Effector memory CD8-positive, alpha-beta T cell (primary cell): ENCODE measurements around the gene SDF4.

Experiments used
- ATAC-seq: fragments of 150-1000 bp; cut with Tn5 transposase; replicated peaks from 2 replicates; pipeline ENCODE4 v1.10.0; 2021; ENCODE audit warnings: mild to moderate bottlenecking, moderate library complexity
- DNase-seq, 3 experiments: peaks; one replicate each; pipeline ENCODE4 v3.0.0; 2021
- H3K27ac Mint-ChIP-seq, 2 donors: one replicate each; pipeline ENCODE4 v1.8.0; 2022; ENCODE audit warnings: mild to moderate bottlenecking in 2 of 2, mixed read lengths in 2 of 2, moderate library complexity in 2 of 2
- H3K27me3 Mint-ChIP-seq, 2 donors: one replicate each; pipeline ENCODE4 v1.8.0; 2022; ENCODE audit warnings: mixed read lengths in 2 of 2
- H3K36me3 Mint-ChIP-seq: one replicate; pipeline ENCODE4 v1.8.0; 2022; ENCODE audit warnings: mild to moderate bottlenecking, moderate library complexity, mixed read lengths; ENCODE audit not compliant: insufficient read depth
- H3K4me1 Mint-ChIP-seq, 2 donors: one replicate each; pipeline ENCODE4 v1.8.0; 2022; ENCODE audit warnings: low read depth in 2 of 2, mixed read lengths in 2 of 2
- H3K4me3 Mint-ChIP-seq, 2 donors: one replicate each; pipeline ENCODE4 v1.8.0; 2022; ENCODE audit warnings: mild to moderate bottlenecking in 2 of 2, mixed read lengths in 2 of 2, moderate library complexity in 2 of 2
- H3K9me3 Mint-ChIP-seq, 2 donors: one replicate each; pipeline ENCODE4 v1.8.0; 2022; ENCODE audit warnings: mixed read lengths in 2 of 2

The SDF4 gene

GRCh38 chr1:1242461-1243265 is 10.9 kb upstream of the SDF4 start:
- H3K4me1 Mint-ChIP-seq: no peaks in the 10 kb centered on the region
- H3K4me3 Mint-ChIP-seq: no peak overlapping the region
- no peak for DNase-seq
- H3K36me3 Mint-ChIP-seq: no peaks in the 10 kb centered on the region
- H3K27ac Mint-ChIP-seq: no peak overlapping the region
- H3K27me3 Mint-ChIP-seq: no peaks in the 10 kb centered on the region
- H3K9me3 Mint-ChIP-seq: no peaks in the 10 kb centered on the region
- no peak for ATAC-seq

- no peaks in the 10 kb centered on the region for H3K9me3 Mint-ChIP-seq
- no peaks in the 10 kb centered on the region for H3K4me1 Mint-ChIP-seq
- no peaks in the 10 kb centered on the region for H3K27me3 Mint-ChIP-seq
- DNase-seq (no peak), ATAC-seq (no peak)
- no peak overlapping the region for H3K4me3 Mint-ChIP-seq
- no peak overlapping the region for H3K27ac Mint-ChIP-seq
- no peaks in the 10 kb centered on the region for H3K36me3 Mint-ChIP-seq
Observed at GRCh38 chr1:1241588-1242219, 9.9 kb upstream of the SDF4 start.

- H3K36me3 Mint-ChIP-seq: no peaks in the 10 kb centered on the region
- DNase-seq (no peak), ATAC-seq (no peak)
- no peak overlapping the region for H3K4me3 Mint-ChIP-seq
- H3K9me3 Mint-ChIP-seq: no peaks in the 10 kb centered on the region
- H3K27me3 Mint-ChIP-seq: no peaks in the 10 kb centered on the region
- H3K4me1 Mint-ChIP-seq: no peaks in the 10 kb centered on the region
- no peak overlapping the region for H3K27ac Mint-ChIP-seq
Observed at GRCh38 chr1:1240822-1241587, 9.2 kb upstream of the SDF4 start.

- DNase-seq: no peak
- Mint-ChIP-seq H3K27me3 (no peaks in the 10 kb centered on the region), H3K4me1 (no peaks in the 10 kb centered on the region), H3K36me3 (no peaks in the 10 kb centered on the region), H3K4me3 (no peak overlapping the region), H3K27ac (no peak overlapping the region), H3K9me3 (no peaks in the 10 kb centered on the region)
- no peak for ATAC-seq
Observed at GRCh38 chr1:1240348-1240732, 8.5 kb upstream of the SDF4 start.

DNA sequence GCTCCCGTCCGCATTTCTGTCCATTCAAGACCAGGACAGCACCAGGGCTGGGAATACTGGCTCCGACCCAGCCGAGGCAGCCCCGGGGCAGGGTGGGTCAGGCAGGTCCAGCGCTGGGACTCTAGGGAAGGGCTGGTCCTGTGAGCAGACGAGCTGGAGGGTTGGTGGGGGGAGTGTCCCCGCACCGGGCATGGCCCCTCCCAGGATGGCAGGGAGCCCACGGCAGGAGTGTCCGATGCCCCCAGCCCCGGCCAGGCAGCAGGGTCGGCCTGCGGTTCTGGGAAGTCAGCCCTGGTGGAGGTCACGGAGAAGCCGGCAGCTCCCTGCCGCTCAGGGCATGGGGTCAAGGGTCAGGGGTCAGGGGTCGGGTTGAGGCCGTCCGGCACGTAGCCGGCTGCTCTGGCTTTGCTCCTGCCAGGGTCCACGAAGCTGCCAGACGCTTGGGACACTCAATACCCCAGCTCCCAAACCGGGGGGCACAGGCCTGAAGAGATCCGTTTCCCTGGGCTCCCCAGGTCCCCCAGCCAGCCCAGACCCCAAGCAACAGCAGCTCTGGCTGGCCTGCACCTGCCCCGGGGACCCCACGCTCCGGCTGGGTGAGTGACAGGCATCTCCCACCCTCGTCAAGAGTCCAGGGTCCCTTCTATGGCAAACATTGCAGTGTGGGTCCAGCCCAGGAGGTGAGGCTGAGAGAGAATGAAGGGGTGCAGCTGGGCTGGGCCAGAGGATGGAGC is 8.0 kb upstream of the SDF4 start:
- ATAC-seq (no peak), DNase-seq (no peak)
- Mint-ChIP-seq H3K4me1 (no peaks in the 10 kb centered on the region), H3K27ac (no peak overlapping the region), H3K4me3 (no peak overlapping the region), H3K27me3 (no peaks in the 10 kb centered on the region), H3K9me3 (no peaks in the 10 kb centered on the region), H3K36me3 (no peaks in the 10 kb centered on the region)

- peaks cover 4% of the 10 kb centered on the region in 2 donors for H3K4me1 Mint-ChIP-seq
- peaks cover under 1% of the 10 kb centered on the region for H3K36me3 Mint-ChIP-seq
- no peak overlapping the region for H3K4me3 Mint-ChIP-seq
- no peaks in the 10 kb centered on the region for H3K9me3 Mint-ChIP-seq
- H3K27me3 Mint-ChIP-seq: no peaks in the 10 kb centered on the region
- H3K27ac Mint-ChIP-seq: no peak overlapping the region
- ATAC-seq: no peak
- DNase-seq: no peak
Observed at GRCh38 chr1:1239227-1239613, 7.4 kb upstream of the SDF4 start.

DNA sequence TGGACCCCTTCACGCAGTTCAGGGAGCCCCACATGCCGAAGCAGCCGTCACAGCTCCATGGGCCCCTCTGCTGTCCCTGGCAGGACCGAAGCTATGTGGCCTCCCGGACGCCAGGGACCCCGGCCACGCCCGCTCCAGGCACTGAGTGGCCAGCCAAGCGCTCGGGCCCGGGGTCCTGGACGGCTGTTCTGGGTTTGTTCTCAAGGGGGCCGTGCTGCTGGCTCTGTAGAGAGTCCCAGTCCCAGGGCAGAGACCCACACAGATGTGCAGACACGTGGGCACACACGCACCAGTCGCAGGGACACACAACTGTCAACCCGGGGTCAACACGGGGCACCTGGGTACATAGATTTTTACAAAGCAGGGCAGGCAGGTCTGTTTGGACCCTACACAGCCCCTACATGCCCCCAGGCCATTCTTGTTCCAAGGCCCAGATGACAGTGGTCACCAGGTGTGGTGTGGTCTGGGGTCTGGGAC is 6.9 kb upstream of the SDF4 start:
- peaks cover 7% of the 10 kb centered on the region in 2 donors for H3K4me1 Mint-ChIP-seq
- no peak for ATAC-seq
- H3K27me3 Mint-ChIP-seq: no peaks in the 10 kb centered on the region
- H3K4me3 Mint-ChIP-seq: no peak overlapping the region
- no peak for DNase-seq
- no peak overlapping the region for H3K27ac Mint-ChIP-seq
- peaks cover 3% of the 10 kb centered on the region for H3K36me3 Mint-ChIP-seq
- H3K9me3 Mint-ChIP-seq: no peaks in the 10 kb centered on the region

DNA sequence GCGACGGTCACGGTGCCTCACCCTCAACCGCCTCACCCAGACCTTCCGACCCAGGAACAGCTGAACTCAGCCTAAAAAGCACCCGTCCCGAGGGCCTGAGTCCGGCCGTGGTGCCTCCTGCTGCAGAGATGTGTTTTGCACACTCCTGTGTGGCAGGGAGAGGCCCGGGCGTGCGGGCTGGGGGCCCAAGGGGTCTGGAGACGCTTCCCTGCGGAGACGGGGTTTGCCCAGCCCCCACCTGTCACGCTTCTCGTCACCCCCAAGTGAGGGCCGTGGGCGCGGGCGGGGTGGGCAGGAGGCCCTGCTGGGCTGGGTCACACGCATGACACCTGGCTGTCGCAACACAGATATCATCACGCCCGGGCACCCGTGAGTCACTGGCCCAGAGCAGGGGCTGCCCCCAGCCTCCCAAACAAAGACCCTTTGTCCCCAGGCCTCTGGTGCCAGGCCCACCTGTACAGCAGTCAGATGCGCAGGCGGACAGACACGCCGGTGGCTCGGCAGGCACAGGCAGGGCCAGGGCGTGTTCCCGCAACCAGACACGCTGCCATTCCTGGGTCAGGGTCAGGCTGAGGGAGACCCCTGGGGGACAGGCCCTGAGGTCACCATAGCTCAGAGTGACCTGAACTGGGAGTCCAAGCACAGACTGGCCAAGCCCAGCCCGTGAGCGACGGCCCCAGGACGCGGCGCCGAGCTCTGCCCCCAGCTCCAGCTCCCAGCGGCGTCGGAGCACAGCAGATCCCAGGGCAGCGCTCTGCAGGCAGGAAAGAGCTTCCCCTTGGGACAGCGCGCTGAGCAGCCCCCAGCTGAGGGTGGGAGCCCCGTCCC is 6.3 kb upstream of the SDF4 start:
- Mint-ChIP-seq H3K4me1 (peaks cover 11% of the 10 kb centered on the region in 2 donors), H3K27me3 (no peaks in the 10 kb centered on the region), H3K4me3 (no peak overlapping the region), H3K36me3 (peaks cover 3% of the 10 kb centered on the region), H3K9me3 (no peaks in the 10 kb centered on the region), H3K27ac (no peak overlapping the region)
- DNase-seq (no peak), ATAC-seq (no peak)

- H3K4me1 Mint-ChIP-seq: peaks cover 11% of the 10 kb centered on the region in 2 donors
- H3K36me3 Mint-ChIP-seq: peaks cover 6% of the 10 kb centered on the region
- H3K4me3 Mint-ChIP-seq: no peak overlapping the region
- H3K9me3 Mint-ChIP-seq: no peaks in the 10 kb centered on the region
- ATAC-seq: no peak
- H3K27me3 Mint-ChIP-seq: no peaks in the 10 kb centered on the region
- no peak overlapping the region for H3K27ac Mint-ChIP-seq
- DNase-seq: no peak
Observed at GRCh38 chr1:1236945-1237873, 5.4 kb upstream of the SDF4 start.

- H3K27ac Mint-ChIP-seq: no peak overlapping the region
- H3K27me3 Mint-ChIP-seq: no peaks in the 10 kb centered on the region
- no peak overlapping the region for H3K4me3 Mint-ChIP-seq
Observed at GRCh38 chr1:1236176-1236763, 4.5 kb upstream of the SDF4 start.

GRCh38 chr1:1235016-1235744 is 3.4 kb upstream of the SDF4 start:
- ATAC-seq (no peak), DNase-seq (no peak)
- Mint-ChIP-seq H3K27me3 (no peaks in the 10 kb centered on the region), H3K27ac (no peak overlapping the region), H3K4me3 (peak overlapping the region in 1 of 2 donors; percentile 4), H3K9me3 (no peaks in the 10 kb centered on the region), H3K4me1 (peaks cover 20 to 21% of the 10 kb centered on the region in 2 donors), H3K36me3 (peaks cover 18% of the 10 kb centered on the region)

More at GRCh38 chr1:1236176-1236763, 4.5 kb upstream of the SDF4 start:
- no peak for ATAC-seq
- Mint-ChIP-seq H3K4me1 (peaks cover 11% of the 10 kb centered on the region in 2 donors), H3K9me3 (no peaks in the 10 kb centered on the region), H3K36me3 (peaks cover 12% of the 10 kb centered on the region)
- DNase-seq: no peak
